ENCODE measurements around the gene CDHR5.

CDHR5 gene

GRCh38 chr11:643849-644738 lies 19.3 kb upstream of the CDHR5 start:
- DNase-seq = no peak

- no peak for DNase-seq
These were observed 18.6 kb upstream of the CDHR5 start for GRCh38 chr11:643366-643765.

GRCh38 chr11:641806-642370 lies 17.1 kb upstream of the CDHR5 start:
- DNase-seq = no peak

- no peak for DNase-seq
These were observed 15.4 kb upstream of the CDHR5 start for GRCh38 chr11:640021-640706.

- no peak for DNase-seq
These were observed 14.7 kb upstream of the CDHR5 start for GRCh38 chr11:639332-639955.

- no peak for DNase-seq
These were observed 14.0 kb upstream of the CDHR5 start for GRCh38 chr11:638631-639331.

GRCh38 chr11:637593-638521 lies 13.1 kb upstream of the CDHR5 start:
- no peak for DNase-seq

- no peak for DNase-seq
These were observed 12.5 kb upstream of the CDHR5 start for GRCh38 chr11:637333-637592.

GRCh38 chr11:636511-637332 lies 12.0 kb upstream of the CDHR5 start, which contains the start of gene DRD4:
TSS of gene DRD4 (plus strand) at chr11:637269. CDS start at chr11:637305, 36 bp downstream.
- no peak for DNase-seq

- no peak for DNase-seq
These were observed 11.3 kb upstream of the CDHR5 start for GRCh38 chr11:635945-636510.

- no peak for DNase-seq
These were observed 6.1 kb upstream of the CDHR5 start for GRCh38 chr11:630871-631270.

GRCh38 chr11:629237-629583 lies 4.5 kb upstream of the CDHR5 start:
- DNase-seq = no peak

- no peak for DNase-seq
These were observed 3.3 kb upstream of the CDHR5 start for GRCh38 chr11:628056-628455.

- no peak for DNase-seq
These were observed 2.5 kb upstream of the CDHR5 start for GRCh38 chr11:627308-627576.

- DNase-seq = no peak
These were observed 1.9 kb upstream of the CDHR5 start, which contains the start of gene SCT for GRCh38 chr11:626475-627307. TSS of gene SCT (minus strand) at chr11:627181. CDS start at chr11:627143, 38 bp downstream.

GRCh38 chr11:625636-626268 lies 997 bp upstream of the CDHR5 start:
- DNase-seq = no peak

GRCh38 chr11:623999-624704 lies 603 bp downstream of the CDHR5 start:
- DNase-seq = no peak

- no peak for DNase-seq
These were observed 1.3 kb downstream of the CDHR5 start for GRCh38 chr11:623349-623869.
